SK-N-SH (cell line): Measurements from ENCODE around the gene CCSER1. TPM values are rescaled to one million over a fixed set of nuclear protein-coding genes. Genes with fewer than 3 reads are reported as not detected.

ENCODE experiments used
- CTCF ChIA-PET: fragments of 300-600, 350-600 bp; formaldehyde crosslinking; extraction: SDS; loops from one replicate; lab custom pipeline; 2021; lab: Yijun Ruan, JAX
- POLR2A ChIA-PET: fragments of 350-600 bp; sonication (Branson Sonifier 250); formaldehyde crosslinking; extraction: SDS; loops from one replicate; lab custom pipeline; 2020; ENCODE audit warnings: antibody characterized with exemption, inconsistent platforms; lab: Yijun Ruan, JAX
- DNase-seq: peaks from one replicate; pipeline ENCODE4 v3.0.0; 2012
- H2AFZ ChIP-seq: fragments of 200-600 bp; sonication (generic); 2 replicates; pipeline ENCODE4 v1.8.1; 2016; ENCODE audit warnings: antibody characterized with exemption, mild to moderate bottlenecking, low read depth
- H3F3A ChIP-seq: fragments of 200-600 bp; sonication (generic); replicated peaks from 2 replicates; pipeline ENCODE3; 2016; ENCODE audit warnings: antibody characterized with exemption, mild to moderate bottlenecking; ENCODE audit not compliant: insufficient read depth
- H3K27ac ChIP-seq, 2 experiments: fragments of 200-500 bp in 1 of 2; fragments of 200-600 bp in 1 of 2; sonication (Bioruptor generic) in 1 of 2; sonication (generic), shearing (Covaris generic) in 1 of 2; 2 replicates each; pipeline versions ENCODE4 v1.5.1 to v1.6.1; 2014 to 2016; ENCODE audit warnings: low read depth in 2 of 2, inconsistent platforms in 1 of 2, low read length in 1 of 2, mild to moderate bottlenecking in 1 of 2, mixed read lengths in 1 of 2
- H3K27me3 ChIP-seq: fragments of 200-600 bp; sonication (generic), shearing (Covaris generic); 2 replicates; pipeline ENCODE4 v1.6.1; 2016; ENCODE audit warnings: mixed run types; ENCODE audit not compliant: insufficient read depth
- H3K36me3 ChIP-seq, 2 experiments: fragments of 200-500 bp in 1 of 2; fragments of 200-600 bp in 1 of 2; sonication (Bioruptor generic) in 1 of 2; sonication (generic) in 1 of 2; replicated peaks in 1 of 2; 2 replicates each; pipeline versions ENCODE3 to v1.5.1; 2014 to 2016; ENCODE audit warnings: low read length in 1 of 2, mild to moderate bottlenecking in 1 of 2; ENCODE audit not compliant: insufficient read depth in 2 of 2, control insufficient read depth in 1 of 2
- H3K4me1 ChIP-seq, 2 experiments: fragments of 200-500 bp in 1 of 2; fragments of 200-600 bp in 1 of 2; sonication (Bioruptor generic) in 1 of 2; sonication (generic), shearing (Covaris generic) in 1 of 2; 2 replicates each; pipeline versions ENCODE4 v1.5.1 to v1.6.1; 2014 to 2016; ENCODE audit warnings: low read depth in 1 of 2, low read length in 1 of 2, mixed run types in 1 of 2; ENCODE audit not compliant: insufficient read depth in 2 of 2, control insufficient read depth in 1 of 2
- H3K4me2 ChIP-seq: fragments of 200-600 bp; sonication (generic), shearing (Covaris generic); 2 replicates; pipeline ENCODE4 v1.6.1; 2017; ENCODE audit warnings: mixed run types
- H3K4me3 ChIP-seq, 2 experiments: fragments of 200-500 bp in 1 of 2; fragments of 200-600 bp in 1 of 2; sonication (Bioruptor generic) in 1 of 2; sonication (generic), shearing (Covaris generic) in 1 of 2; 2 replicates each; pipeline versions ENCODE4 v1.5.1 to v1.8.1; 2014 to 2016; ENCODE audit warnings: low read depth in 2 of 2, inconsistent platforms in 1 of 2, low read length in 1 of 2, mild to moderate bottlenecking in 1 of 2, mixed read lengths in 1 of 2, moderate library complexity in 1 of 2
- H3K79me2 ChIP-seq: fragments of 200-600 bp; sonication (generic); 2 replicates; pipeline ENCODE4 v1.8.1; 2017; ENCODE audit warnings: mild to moderate bottlenecking; ENCODE audit not compliant: insufficient read depth
- H3K9ac ChIP-seq: fragments of 200-600 bp; sonication (generic); 2 replicates; pipeline ENCODE4 v1.6.1; 2017; ENCODE audit warnings: mixed run types
- H3K9me2 ChIP-seq: fragments of 200-600 bp; sonication (generic); 2 replicates; pipeline ENCODE4 v1.6.1; 2017; ENCODE audit warnings: mixed run types
- H3K9me3 ChIP-seq: fragments of 200-600 bp; sonication (generic); 2 replicates; pipeline ENCODE4 v1.6.1; 2017; ENCODE audit warnings: mixed run types, mild to moderate bottlenecking, moderate library complexity
- H4K20me1 ChIP-seq: fragments of 200-600 bp; sonication (generic); 2 replicates; pipeline ENCODE4 v1.6.1; 2017; ENCODE audit warnings: mild to moderate bottlenecking, mixed run types; ENCODE audit not compliant: insufficient read depth
- ELF1 ChIP-seq: IDR thresholded peaks from 2 replicates; pipeline ENCODE4 v1.4.0; 2012
- EP300 ChIP-seq, 2 experiments: IDR thresholded peaks; 2 replicates each; pipeline versions ENCODE4 v1.4.0 to v1.6.1; 2012; ENCODE audit warnings: borderline replicate concordance in 1 of 2, low read depth in 1 of 2, low read length in 1 of 2
- FOSL2 ChIP-seq: IDR thresholded peaks from 2 replicates; pipeline ENCODE4 v1.4.0; 2012; ENCODE audit warnings: low read depth, mild to moderate bottlenecking, moderate library complexity, borderline replicate concordance
- FOXJ3 ChIP-seq: sonication (generic); formaldehyde crosslinking; IDR thresholded peaks from 2 replicates; pipeline ENCODE4 v1.5.1; 2020; ENCODE audit warnings: mild to moderate bottlenecking, missing genetic modification reagents
- FOXM1 ChIP-seq: IDR thresholded peaks from 2 replicates; pipeline ENCODE4 v1.4.0; 2012; ENCODE audit warnings: low read depth, mild to moderate bottlenecking
- MEF2A ChIP-seq: IDR thresholded peaks from 2 replicates; pipeline ENCODE4 v1.4.0; 2012; ENCODE audit warnings: low read depth, borderline replicate concordance
- MXI1 ChIP-seq: IDR thresholded peaks from 2 replicates; pipeline ENCODE4 v1.6.1; 2012; ENCODE audit warnings: mild to moderate bottlenecking, low read depth, low read length, improper control_type of control experiment
- NRF1 ChIP-seq: IDR thresholded peaks from 2 replicates; pipeline ENCODE4 v1.6.1; 2012; ENCODE audit warnings: low read depth, mild to moderate bottlenecking, low read length
- POLR2AphosphoS5 ChIP-seq: IDR thresholded peaks from 2 replicates; pipeline ENCODE4 v1.6.1; 2012; ENCODE audit warnings: low read depth, low read length
- RAD21 ChIP-seq: IDR thresholded peaks from 2 replicates; pipeline ENCODE4 v1.6.1; 2012; ENCODE audit warnings: mild to moderate bottlenecking, low read length
- RCOR1 ChIP-seq: fragments of 150-350 bp; IDR thresholded peaks from 2 replicates; pipeline ENCODE4 v1.6.1; 2017; ENCODE audit warnings: antibody characterized with exemption, low read length
- RXRA ChIP-seq: IDR thresholded peaks from 2 replicates; pipeline ENCODE4 v1.4.0; 2012; ENCODE audit warnings: low read depth, mild to moderate bottlenecking, borderline replicate concordance
- SMC3 ChIP-seq: IDR thresholded peaks from 2 replicates; pipeline ENCODE4 v1.6.1; 2012; ENCODE audit warnings: low read depth, low read length, improper control_type of control experiment
- TAF1 ChIP-seq: IDR thresholded peaks from 2 replicates; pipeline ENCODE4 v1.6.1; 2012; ENCODE audit warnings: low read depth, mild to moderate bottlenecking, low read length, moderate library complexity, borderline replicate concordance
- TCF12 ChIP-seq: IDR thresholded peaks from 2 replicates; pipeline ENCODE4 v1.4.0; 2012
- TEAD4 ChIP-seq: IDR thresholded peaks from 2 replicates; pipeline ENCODE4 v1.4.0; 2012; ENCODE audit warnings: mild to moderate bottlenecking, borderline replicate concordance; ENCODE audit not compliant: insufficient read depth
- YY1 ChIP-seq: IDR thresholded peaks from 2 replicates; pipeline ENCODE4 v1.4.0; 2012; ENCODE audit warnings: low read depth, mild to moderate bottlenecking
- WGBS: methylation state at CpG from one replicate; pipeline ENCODE4 v1.1.6; 2017; ENCODE audit warnings: low lambda C conversion rate; 5-methylcytosine and 5-hydroxymethylcytosine counted together
- polyA plus RNA-seq, 3 experiments: library from polyadenylated mRNA; depleted of rRNA; stranded (reverse); fragments of >200 nt; gene quantifications; 2 replicates each; pipeline ENCODE4 v1.2.3, GENCODE V29; 2012
- TF ChIP-seq, protein P1 (sequence below): IDR thresholded peaks from 2 replicates; pipeline ENCODE4 v1.6.1; 2012; ENCODE audit warnings: mild to moderate bottlenecking, low read depth, low read length, moderate library complexity
- TF ChIP-seq, protein P2 (sequence below): IDR thresholded peaks from 2 replicates; pipeline ENCODE4 v1.4.0; 2012; ENCODE audit warnings: low read depth, borderline replicate concordance
- TF ChIP-seq, protein P3 (sequence below): fragments of 150-350 bp; IDR thresholded peaks from 2 replicates; pipeline ENCODE4 v1.6.1; 2016; ENCODE audit warnings: mild to moderate bottlenecking, low read depth, low read length
- TF ChIP-seq, protein P4 (sequence below): IDR thresholded peaks from 2 replicates; pipeline ENCODE4 v1.4.0; 2012; ENCODE audit warnings: low read depth

Gene CCSER1
- polyA plus RNA-seq, 1 of the 3 experiments (the other 2 are of a cell fraction): 0.05 TPM

DNA sequence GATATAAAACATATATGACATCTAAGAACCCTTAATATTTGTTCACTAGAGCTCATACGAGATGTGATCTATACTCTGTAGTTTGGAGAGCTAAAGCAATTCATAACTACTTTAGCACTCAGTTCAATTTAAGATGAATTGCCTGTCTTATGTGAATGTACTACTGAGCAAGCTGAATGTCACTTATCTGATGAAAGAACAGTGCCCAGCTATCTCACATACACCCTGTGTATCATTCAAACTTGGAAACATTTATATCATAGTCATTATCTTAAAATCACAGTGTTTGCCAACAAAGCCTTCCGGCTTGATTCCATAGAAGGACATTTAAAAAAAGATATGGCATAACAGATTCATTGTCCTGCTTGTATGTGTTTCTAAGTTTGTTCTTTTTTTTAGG lies 639.6 kb downstream of the CCSER1 start:
- Histone ChIP-seq H3K27me3 (no peaks in the 10 kb centered on the region), H3F3A (no peaks in the 10 kb centered on the region), H3K9me3 (no peaks in the 10 kb centered on the region), H3K9ac (no peak overlapping the region), H3K79me2 (no peaks in the 10 kb centered on the region), H3K27ac (no peak overlapping the region), H3K36me3 (no peaks in the 10 kb centered on the region), H2AFZ (0 out of 2 replicates have a peak overlapping the region, but pooled peaks have one; percentile 19), H3K9me2 (no peaks in the 10 kb centered on the region)
- 47% methylated on average over 2 of the region's 2 CpGs for WGBS
- ChIA-PET CTCF (no interaction called here), POLR2A (no interaction called here)
- DNase-seq: no peak
- TF ChIP-seq MXI1 (no peak), YY1 (no peak), NRF1 (no peak), RXRA (no peak), FOXJ3 (CRISPR knock-in tag) (no peak), RCOR1 (no peak), EP300 (IDR thresholded peaks at IDR 0.05; ENCODE audit: borderline replicate concordance in 1 of 2, low read depth in 1 of 2, low read length in 1 of 2) (no peak)
- TF ChIP-seq, protein P1, sequence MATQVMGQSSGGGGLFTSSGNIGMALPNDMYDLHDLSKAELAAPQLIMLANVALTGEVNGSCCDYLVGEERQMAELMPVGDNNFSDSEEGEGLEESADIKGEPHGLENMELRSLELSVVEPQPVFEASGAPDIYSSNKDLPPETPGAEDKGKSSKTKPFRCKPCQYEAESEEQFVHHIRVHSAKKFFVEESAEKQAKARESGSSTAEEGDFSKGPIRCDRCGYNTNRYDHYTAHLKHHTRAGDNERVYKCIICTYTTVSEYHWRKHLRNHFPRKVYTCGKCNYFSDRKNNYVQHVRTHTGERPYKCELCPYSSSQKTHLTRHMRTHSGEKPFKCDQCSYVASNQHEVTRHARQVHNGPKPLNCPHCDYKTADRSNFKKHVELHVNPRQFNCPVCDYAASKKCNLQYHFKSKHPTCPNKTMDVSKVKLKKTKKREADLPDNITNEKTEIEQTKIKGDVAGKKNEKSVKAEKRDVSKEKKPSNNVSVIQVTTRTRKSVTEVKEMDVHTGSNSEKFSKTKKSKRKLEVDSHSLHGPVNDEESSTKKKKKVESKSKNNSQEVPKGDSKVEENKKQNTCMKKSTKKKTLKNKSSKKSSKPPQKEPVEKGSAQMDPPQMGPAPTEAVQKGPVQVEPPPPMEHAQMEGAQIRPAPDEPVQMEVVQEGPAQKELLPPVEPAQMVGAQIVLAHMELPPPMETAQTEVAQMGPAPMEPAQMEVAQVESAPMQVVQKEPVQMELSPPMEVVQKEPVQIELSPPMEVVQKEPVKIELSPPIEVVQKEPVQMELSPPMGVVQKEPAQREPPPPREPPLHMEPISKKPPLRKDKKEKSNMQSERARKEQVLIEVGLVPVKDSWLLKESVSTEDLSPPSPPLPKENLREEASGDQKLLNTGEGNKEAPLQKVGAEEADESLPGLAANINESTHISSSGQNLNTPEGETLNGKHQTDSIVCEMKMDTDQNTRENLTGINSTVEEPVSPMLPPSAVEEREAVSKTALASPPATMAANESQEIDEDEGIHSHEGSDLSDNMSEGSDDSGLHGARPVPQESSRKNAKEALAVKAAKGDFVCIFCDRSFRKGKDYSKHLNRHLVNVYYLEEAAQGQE: no peak
- TF ChIP-seq, all 33 proteins: peak for 0
- Histone ChIP-seq H3K4me2 (no peak overlapping the region), H3K4me3 (no peak overlapping the region), H4K20me1 (no peaks in the 10 kb centered on the region), H3K4me1 (no peaks in the 10 kb centered on the region)

DNA sequence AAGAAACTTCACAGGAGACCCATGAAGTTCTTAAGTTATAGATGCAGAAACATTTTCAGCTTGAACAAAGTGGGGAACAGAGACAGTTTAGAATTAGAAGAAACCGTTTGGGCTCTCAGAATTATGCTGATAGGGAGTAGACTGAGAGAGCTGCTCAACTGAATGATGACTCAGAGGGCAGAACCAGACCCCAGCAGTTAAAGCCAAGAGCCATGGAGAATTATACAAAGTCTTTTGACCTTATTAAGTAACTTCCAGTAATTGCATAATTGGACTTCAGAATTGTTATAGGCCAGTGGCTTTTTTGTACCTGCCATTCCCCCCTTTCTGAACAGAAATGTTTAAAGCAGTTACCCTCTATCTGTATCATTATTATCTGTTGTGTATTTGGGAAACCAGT lies 642.1 kb downstream of the CCSER1 start:
- Histone ChIP-seq H3K9me2 (no peaks in the 10 kb centered on the region), H2AFZ (no peak overlapping the region), H3K4me3 (no peak overlapping the region), H3K79me2 (no peaks in the 10 kb centered on the region), H3K4me2 (no peak overlapping the region), H3K27me3 (no peaks in the 10 kb centered on the region), H3K9ac (no peak overlapping the region), H3K4me1 (no peaks in the 10 kb centered on the region), H3F3A (no peaks in the 10 kb centered on the region), H3K27ac (no peak overlapping the region), H3K36me3 (no peaks in the 10 kb centered on the region), H3K9me3 (no peaks in the 10 kb centered on the region), H4K20me1 (no peaks in the 10 kb centered on the region)
- CTCF ChIA-PET: no interaction called here
- WGBS: 37% methylated on average over 1 of the region's 1 CpG
- POLR2A ChIA-PET: no interaction called here
- no peak for DNase-seq
- no peak for TF ChIP-seq TCF12
- TF ChIP-seq RAD21: no peak
- TF ChIP-seq, protein P2, sequence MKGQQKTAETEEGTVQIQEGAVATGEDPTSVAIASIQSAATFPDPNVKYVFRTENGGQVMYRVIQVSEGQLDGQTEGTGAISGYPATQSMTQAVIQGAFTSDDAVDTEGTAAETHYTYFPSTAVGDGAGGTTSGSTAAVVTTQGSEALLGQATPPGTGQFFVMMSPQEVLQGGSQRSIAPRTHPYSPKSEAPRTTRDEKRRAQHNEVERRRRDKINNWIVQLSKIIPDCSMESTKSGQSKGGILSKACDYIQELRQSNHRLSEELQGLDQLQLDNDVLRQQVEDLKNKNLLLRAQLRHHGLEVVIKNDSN: no peak
- no peak for TF ChIP-seq RCOR1
- no peak for TF ChIP-seq FOSL2
- TF ChIP-seq MEF2A: no peak
- no peak for TF ChIP-seq YY1
- TF ChIP-seq TEAD4: no peak
- TF ChIP-seq RXRA: no peak
- TF ChIP-seq SMC3: no peak
- TF ChIP-seq, protein P3, sequence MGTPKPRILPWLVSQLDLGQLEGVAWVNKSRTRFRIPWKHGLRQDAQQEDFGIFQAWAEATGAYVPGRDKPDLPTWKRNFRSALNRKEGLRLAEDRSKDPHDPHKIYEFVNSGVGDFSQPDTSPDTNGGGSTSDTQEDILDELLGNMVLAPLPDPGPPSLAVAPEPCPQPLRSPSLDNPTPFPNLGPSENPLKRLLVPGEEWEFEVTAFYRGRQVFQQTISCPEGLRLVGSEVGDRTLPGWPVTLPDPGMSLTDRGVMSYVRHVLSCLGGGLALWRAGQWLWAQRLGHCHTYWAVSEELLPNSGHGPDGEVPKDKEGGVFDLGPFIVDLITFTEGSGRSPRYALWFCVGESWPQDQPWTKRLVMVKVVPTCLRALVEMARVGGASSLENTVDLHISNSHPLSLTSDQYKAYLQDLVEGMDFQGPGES: no peak
- TF ChIP-seq, protein P4, sequence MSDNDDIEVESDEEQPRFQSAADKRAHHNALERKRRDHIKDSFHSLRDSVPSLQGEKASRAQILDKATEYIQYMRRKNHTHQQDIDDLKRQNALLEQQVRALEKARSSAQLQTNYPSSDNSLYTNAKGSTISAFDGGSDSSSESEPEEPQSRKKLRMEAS: no peak
- TF ChIP-seq FOXM1: no peak
- no peak for TF ChIP-seq NRF1
- no peak for TF ChIP-seq ELF1
- TF ChIP-seq POLR2AphosphoS5: no peak
- no peak for TF ChIP-seq TAF1
- TF ChIP-seq, all 33 proteins: peak for 0
